NCI-H82 treated with DMSO at 0.1 percent for 48 hours (cell line): ENCODE data around the gene DOLPP1.

Experiments used
- DNase-seq: peaks from one replicate; lab custom pipeline; 2025; ENCODE audit not compliant: unreplicated experiment; lab: John Stamatoyannopoulos, UW

Gene DOLPP1

DNA sequence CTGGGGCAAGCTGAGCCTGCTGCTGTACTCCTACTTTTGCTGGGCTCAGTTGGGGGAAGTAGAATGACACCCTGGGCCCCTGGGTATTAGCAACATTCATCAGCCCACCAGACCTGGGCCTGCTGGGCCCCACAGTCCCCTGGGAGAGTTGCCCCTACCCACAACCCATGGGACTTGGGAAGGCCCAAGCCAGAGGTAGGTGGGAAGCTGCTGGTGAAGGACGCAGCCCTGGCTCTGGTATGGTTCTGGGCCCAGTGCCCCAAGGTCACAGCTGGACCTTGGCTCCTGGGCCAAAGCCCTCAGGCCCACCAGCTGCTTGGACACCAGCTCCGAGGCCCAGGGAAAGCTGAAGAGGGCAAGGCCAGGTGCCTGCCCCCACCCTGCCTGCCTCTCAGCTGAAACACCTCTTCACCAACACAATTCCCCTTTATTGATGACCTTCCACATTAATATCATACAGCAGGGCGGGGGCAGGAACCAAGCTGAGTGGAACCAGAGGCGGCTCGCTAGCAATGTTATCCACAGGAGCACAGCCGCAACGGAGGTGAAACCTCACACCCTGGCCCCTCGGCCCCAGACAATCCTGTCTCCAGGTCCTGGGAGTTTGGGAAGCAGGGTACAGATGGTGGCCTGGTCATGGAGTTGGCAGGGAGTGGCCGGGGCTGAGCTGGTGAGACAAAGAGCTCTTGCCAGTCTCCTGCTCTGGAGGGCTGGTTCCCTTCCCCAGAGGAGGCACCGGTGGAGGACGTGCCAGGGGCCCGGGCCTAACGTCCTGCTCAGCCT is 13.7 kb downstream of the DOLPP1 start:
- DNase-seq: no peak

DNA sequence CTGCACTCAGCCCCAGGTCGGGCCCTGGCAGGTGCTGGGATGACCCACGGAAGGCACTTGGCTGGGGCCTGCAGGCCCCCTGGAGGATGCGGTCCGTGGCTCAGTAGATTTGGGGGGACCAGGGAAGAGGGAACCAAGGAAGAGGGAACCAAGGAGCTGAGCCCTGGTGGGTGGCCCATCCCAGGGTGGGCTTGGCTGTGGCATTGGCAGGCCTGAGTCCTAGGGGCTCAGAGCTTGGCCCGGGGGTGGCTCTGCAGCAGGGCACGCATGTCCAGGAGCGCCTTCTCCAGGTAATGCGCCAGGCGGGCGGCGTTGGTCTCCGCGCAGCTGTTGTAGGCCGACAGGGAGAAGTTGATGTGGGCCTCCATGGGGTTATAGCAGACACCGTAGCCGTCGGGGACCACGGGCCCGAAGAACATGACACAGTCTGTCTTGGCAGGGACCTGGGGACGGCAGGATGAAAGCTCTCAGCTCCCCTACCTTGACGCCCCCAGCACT is 14.3 kb downstream of the DOLPP1 start:
- no peak for DNase-seq

DNA sequence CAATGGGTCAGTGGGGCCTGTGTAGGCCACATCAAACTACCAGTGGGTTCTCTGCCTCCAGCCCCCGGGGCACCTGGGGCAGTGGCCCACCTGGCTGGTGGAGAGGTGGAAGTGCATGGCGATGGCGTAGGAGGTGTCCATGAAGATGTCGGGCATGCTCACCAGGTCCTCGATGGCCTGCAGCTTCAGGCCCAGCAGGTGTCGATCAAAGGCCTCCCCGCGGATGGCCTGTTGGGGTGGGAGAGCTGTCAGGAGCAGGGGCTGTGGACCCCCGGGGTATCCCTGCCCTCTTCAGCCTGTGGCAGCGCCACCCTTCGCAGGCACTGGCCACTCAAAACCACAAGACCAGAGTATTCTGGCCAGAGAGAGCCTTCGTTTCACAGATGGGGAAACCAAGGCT is 15.0 kb downstream of the DOLPP1 start:
- DNase-seq: no peak

DNA sequence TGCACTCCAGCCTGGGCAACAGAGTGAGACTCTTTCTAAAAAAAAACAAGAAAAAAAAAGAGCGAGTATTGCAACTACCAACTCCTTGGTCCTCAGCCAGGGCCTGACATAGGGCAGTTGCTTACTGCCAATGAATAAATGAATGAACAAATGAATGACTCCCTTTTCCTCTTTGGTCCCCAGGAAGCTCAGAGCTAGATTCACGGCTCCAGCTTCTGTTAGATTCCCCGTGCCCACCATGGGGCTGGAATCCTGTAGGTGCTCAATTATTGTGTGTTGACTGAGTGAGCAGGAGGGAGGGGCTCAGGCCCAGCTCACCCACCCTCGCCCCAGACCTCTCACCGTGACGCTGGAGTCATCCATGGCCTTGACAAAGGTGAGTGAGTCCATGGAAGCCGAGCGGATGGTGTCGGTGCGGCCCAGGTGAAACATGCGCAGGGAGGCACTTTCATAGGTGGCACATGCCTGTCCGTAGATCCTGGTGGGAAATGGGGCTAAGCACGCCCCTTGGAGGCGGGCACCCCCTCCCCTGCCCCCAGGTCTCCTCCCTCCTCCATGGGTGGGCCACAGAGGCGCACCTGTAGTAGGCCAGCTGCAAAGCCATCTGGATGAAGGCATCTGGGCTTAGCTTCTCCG is 16.9 kb downstream of the DOLPP1 start:
- no peak for DNase-seq

DNA sequence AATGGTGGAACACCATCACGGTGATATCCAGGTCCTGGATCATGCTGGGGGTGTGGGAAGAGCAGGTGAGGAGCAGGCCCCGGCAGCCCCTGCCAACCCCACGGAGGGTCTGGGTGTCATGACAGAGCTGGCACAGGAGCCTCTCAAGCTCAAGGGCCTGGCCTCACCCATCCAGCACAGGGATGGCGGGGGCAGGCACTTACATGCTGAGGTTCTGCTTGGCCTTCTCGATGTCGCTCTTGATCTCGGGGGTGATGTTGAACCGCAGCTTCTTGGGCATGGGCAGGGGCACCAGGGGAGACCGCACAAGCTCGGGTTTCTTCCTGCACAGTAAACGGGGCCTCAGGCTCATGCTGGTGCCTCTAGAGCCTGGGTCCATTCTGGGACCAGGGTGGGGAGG is 17.4 kb downstream of the DOLPP1 start:
- DNase-seq: no peak

DNA sequence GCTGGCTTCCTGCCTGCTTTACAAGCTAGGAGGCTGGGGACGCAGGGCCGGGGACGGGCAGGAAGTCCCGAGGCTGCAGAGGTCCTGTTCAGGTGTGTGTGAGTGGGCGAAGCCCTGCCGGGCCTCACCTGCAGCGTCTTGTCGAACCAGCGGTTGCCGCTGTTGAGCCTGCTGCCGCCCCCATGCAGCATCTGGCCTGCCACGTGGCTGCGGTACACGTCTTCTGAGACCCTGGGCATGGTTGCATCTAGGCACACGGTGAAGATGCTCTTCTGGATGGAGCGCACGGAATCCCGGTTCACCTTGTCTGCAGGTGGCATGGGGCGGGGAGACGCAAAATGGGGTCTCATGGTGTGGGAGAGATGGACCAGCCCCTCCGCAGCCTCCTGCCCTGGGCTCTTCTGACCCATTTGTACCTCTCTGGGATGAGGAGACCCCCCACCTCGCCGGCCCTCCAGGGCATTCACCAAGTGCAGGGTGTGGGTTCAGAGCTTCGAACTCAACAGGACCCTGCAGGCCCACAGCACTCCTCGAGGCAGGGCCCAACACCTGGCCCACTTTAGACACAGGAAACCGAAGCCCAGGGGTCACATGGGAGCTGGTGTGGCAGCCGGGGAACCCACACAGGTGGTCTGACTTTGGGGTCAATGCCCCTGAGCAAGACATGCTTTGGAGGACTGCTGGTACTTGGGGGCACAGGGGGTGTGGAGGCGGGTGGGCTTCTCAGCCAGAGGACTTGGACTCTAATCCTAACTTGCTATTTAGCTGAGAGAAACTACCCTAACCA is 19.7 kb downstream of the DOLPP1 start:
- no peak for DNase-seq

DNA sequence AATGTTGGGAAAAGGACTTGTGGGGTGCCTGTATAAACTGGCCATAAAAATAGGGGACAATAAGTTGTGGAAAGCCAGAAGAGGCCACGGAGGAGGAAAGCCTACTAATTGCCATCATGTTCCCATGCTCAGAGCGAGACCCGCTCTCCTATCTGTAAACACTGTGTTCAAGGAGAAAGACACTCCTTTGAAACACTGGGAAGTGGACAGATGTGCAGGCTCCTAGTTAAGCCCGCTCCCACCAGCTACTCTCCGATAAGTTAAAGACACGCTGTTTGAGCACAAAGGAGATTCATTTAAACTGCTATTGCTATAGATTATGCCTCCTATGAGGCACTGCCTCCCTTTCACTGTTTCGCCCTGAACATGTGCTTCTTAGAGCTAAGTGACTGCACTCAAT is 20.4 kb downstream of the DOLPP1 start:
- DNase-seq: no peak

DNA sequence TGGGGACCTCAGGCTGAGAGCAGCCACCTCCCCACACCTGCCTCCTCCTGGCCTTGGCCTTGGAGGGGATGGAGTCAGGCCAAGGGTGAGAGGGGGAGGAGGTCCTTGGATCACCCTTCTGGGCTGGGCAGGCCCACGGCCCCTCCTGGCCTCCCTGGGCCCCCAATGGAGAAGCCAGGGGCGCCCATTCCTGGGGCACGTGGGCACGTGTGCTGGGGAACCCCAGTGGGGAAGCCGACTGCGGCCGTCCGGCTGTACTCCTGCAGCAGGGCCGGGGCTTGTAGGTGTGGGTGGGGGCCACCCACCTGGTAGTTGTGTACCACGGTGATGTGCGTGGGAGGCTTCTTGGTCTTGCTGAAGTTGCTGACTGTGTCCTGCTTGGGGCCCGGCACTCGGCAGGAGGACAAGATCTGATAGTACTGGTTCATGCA is 21.2 kb downstream of the DOLPP1 start:
- no peak for DNase-seq

DNA sequence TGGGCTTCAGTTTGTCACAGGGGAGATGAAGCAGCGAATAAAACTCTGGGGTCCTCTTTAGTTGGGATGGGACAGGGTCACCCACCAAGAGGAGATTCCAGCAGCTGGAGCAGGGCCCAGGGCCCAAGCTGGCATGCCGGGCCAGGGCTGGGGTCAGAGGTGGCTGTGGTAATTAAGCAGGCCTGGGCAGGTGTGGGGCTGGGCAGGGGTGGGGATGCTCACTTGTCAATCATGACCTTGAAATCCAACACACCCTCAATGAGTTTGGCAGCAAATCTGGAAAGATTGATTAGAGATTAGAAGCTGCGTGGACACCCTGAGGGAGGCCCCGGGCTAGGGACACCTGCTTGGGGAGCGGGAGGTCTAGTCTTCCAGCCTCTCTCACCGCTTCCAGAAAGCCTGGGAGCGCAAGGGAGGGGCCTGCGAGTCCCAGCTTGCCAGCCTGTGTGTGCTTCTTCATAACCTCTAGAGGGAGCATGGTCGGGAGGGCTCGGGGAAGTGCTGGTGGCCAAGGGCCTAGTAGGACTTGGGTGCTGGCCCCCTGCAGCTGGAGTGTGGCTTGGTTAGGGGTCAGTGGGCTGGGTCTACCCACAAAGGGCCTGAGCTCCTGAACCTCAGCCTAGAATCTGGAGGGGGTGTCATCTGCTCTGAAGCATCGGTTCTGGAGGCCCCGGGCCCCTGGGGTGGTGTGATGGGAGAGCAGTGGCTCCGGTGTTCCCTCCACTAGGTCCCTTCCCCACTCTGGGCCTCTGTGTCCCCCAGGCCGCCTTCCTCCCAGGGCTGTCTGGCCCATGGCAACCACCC is 22.1 kb downstream of the DOLPP1 start:
- peak; percentile 53 for DNase-seq

DNA sequence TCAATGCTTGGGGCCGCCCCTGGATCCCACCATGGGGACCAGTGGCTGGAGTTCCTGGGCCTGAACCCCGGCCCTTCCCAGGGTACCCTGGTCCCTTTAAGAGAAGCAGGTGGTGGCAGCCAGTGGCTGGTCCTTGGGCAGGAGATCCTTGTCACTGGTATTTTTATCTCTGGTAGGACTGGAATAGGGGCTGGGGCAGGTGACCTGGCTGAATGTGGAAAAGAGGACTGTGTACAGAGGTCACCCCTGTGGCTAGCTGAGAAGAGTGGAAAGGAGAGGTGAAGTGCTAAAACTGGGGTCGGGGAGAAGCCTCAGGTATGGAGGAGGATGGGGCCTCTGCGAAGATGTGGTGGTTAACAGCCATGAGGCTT is 22.7 kb downstream of the DOLPP1 start:
- DNase-seq: no peak

DNA sequence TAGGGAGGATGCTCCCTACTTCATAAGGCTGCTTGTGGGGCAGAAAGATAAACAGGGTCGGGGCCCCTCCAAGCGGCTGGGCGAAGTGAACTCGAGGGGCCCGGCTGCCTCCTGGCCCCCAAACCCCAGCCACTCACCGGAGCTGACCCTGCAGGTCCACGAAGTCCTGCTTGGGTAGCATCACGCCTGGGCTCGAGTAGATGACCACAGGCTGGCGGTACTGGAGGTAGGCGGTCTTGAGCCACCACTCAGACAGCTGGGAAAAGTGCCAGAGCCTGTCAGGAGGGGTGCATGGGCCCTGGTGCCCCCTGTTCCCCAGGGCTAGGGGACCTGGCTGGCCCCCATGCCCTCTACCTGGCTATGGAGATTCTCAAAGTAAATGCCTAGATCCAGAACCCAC is 23.1 kb downstream of the DOLPP1 start:
- no peak for DNase-seq

DNA sequence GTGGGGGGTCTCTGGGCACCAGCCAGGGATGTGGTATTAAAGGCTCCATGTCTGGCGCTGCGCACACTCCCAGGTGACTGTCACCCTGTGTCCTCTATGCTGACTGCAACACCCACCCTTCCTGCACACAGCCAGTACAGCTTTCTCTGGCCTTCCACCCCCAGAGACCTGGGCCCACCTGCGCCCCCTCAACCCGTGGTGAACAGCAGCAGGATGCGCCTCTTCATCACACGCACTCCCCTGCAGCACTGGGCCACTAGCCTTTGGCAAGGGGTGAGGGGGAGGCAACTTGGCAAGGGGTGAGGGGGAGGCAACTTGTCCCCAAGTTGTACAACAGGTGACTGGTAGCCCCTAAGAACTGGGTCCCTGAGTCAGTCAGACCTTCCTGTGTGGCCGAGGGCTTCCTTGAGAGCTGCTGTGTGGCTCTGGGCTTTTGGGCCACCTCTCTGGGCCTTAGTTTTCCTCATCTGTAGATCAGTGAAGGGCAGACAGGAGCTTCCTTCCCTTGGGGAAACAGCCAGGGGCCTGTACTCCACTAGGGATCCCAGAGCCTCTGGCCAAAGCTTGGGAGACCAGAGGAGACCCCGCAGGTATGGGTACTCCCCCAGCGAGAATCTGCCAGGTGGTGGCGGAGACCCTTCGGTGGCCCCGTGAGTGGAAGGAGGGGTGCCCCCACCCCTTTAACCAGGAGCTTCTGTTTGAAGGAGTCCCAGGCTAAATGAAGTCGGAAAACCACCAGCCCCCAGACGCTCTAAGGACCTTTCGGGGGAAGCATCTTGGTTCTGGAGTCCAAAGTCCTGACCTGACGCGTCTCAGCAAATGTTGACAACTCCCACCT is 25.2 kb downstream of the DOLPP1 start:
- DNase-seq: no peak

DNA sequence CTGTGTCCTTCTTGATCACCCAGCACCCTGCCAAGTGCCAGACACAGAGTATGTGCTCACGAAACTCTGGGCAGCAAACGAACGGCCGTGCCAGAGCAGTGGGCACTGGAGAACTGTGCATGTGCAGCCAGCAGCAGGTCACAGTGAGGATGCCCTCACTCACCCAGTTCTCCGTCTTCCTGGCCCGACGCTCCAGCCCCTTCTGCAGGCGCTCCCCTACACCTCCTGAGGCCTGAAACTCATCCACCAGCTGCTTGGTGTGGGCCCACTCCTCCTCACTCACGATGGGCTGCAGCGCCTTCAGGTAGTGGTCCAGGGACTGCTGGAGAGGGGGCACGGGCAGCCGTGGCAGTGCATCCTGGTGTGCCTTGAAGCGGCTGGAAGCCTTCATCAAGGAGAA is 26.7 kb downstream of the DOLPP1 start:
- no peak for DNase-seq

DNA sequence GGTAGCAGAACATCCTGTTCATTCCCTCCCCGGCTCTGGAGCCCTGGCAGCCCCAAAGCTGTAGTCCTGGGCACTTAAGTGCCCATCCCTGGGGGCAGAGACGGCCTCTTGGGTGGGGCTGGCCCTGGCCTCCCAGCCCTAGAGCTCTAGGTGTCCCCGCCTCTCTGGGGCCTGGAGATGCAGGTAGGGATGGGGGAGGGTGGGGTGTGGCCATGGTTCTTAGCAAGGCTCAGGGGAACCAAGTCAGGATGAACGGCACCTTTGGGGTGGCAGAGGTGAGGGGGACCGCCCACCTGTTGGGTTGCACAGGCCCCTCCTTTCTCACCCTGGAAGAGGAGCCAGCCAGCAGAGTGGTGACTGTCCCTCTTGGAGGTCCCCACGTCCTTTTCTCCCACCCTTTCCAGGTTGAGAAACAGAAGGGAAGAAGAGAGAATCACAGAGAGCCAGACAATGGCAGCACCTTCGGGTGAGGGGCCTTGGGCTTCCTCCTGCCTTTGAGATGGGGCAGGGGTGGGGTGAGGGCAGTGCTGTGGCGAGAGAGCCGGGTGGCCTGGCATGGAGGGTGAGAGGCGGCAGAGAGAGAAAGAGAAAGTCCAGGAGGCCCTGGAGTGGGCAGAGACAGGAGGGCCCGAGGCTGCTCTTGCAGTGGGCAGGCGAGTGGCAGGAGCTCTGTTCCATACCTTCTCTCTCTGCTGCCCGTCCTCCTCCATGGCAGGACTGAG is 27.3 kb downstream of the DOLPP1 start:
- DNase-seq: no peak

DNA sequence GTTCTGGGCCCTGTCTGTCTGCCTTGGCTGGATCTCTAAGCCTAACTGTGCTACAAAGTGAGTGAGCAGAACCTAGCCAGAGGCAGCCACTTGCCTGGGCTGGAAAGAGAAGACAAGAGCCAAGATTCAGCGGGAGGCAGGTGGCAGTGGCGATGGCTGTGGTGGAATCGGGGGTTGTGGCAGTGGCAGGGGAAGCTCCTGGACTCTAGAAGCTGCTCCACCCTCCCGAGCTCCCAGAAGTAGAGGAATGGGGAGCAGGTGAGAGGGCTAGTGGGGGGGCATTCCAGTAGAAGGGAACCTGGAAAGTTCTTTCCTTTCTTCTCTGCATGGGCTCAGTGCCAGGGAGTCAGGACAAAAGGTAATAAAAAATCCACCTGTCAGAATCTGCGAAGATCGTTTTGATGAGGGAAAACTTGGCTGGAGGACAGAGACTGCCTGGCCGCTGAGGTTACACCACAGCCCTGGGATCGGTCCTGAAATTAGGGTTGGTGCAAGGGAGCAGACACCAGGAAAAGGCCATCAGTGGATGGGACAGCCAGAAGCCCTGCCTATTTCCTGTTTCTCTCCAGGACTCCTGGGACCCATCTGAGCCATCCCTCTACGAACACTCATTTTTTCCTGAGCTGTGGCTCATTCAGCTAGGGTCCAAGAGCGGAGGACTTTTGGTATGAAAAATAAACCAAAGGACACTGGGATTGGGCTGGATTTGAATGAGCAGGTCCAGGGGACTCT is 28.1 kb downstream of the DOLPP1 start:
- DNase-seq: no peak

DNA sequence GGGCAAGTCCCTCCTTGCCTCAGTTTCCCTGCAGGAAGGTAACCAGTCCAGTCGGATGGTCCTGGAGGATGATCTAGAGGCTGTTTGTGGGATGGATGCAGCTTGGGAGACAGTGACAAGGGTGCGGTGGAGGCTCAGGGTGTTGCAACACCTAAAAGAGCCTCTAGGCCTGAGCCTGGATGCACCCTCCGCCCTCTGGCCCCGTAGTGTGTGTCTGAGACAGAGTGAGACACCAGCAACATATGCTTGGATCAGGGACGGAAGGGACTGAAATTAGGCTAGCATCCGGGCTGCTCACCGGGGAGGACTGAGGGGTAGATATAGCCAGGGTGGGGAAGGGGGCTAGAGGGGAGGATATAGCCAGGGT is 28.6 kb downstream of the DOLPP1 start:
- no peak for DNase-seq

DNA sequence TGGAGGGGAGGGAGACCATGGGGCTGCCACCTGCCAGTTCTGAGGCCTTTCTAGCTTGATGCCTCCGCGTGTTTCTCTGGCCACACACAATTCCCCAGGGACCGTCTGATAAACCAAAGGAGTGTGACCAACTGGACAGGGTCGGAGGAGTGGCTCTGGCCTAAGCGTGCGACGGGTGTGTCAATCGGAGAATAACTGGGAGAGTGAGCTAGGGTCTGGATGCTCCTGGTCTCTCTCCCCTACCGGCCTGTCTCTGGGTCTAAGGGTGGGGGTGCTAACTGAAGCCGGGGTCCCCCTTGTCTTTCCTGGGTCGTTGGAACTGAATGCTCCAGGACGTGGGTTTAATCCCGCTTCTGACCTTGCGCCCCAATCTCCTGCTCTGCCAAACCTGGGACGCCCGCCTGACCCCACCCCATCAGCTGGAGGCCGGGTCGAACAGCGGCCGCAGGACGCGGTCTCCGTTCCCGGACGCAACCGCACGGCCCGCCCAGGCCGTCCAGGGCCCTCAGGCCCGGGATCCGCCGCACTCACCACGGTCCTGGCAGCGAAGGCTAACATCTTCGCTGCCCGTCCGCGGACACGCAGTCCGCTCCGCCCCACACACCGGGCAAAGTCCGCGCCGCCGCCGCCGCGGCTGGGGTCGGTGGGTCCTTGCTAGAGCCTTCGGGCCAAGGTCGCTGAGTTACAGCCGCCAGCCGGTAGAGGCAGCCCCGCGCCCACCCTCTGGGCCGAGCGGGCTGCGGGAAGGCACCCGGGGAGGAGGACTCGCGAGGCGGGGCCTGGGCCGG is 29.2 kb downstream of the DOLPP1 start:
- DNase-seq: no peak
